Stimulated activated CD4-positive, alpha-beta T cell treated with anti-CD3 and anti-CD28 coated beads, Interleukin-2, amount 100 ng/mL, for 24 hours (primary cell): Measurements from ENCODE around the gene PPP1R15B.

Experiments used
- DNase-seq, 2 donors: peaks; one replicate each; pipeline ENCODE4 v3.0.0-alpha.2; 2020

PPP1R15B gene

DNA sequence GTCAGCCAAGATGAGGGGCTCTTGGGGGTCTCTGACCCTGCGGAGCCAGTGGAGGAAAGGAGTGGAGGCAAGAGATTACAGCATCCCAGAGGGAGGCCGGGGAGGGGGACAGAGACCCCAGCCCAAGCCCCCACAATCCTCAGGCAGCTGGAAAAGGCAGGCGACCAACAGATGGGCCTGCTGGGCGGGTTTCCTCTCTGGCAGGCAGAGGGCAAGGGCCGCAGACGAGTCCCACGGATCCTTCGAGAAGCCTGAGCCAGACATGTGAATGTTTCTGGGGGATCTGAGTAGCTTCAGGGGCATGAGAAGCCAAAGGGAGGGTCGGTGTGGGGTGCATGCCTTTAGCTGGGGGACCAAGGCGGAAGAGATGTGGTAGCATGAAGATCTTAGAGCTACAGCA is 49.8 kb downstream of the PPP1R15B start:
- no peak for DNase-seq

- DNase-seq = no peak
Observed at GRCh38 chr1:204361341-204361771, 50.3 kb downstream of the PPP1R15B start.

DNA sequence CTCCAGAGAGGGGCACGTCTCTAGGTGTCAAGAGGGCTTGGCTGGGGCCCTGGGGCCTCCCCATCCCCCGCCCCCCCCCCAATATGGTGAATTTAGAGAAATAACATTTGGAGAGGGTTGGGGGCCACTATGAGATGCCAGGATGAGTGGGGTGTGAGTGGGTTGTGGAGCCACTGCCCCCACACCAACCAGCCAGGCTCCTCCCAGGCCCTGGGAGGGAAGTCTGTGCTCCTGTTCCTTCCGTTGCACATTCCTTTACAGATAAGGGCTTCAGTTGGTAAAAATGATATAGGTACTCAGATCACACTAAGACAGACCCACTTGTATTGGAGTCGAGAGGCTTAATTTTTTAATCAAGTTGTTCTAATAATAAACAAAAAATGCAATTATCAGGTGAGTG is 51.3 kb downstream of the PPP1R15B start:
- DNase-seq = no peak

- DNase-seq = no peak
Observed at GRCh38 chr1:204359474-204360255, 52.0 kb downstream of the PPP1R15B start, which contains the start of gene PLEKHA6. PLEKHA6 (minus strand) TSS chr1:204359929; CDS start chr1:204273727, 86,202 bp downstream.

DNA sequence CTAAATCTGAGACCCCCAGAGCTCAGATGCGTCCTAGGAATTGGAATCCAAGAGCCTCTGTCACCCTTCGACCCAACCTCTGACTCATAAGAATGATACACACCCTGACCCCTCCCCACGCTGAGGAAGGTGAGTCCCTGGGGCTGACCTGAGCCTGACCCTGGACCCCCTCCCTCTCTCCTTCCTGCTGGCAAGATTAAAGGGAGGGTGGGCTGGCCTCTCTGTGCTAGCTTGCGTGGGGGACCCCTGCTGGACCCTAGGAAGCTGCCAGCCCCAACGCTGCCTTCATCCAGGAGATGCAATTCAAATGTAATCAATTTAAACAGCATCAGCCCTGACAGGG is 52.5 kb downstream of the PPP1R15B start:
- DNase-seq = no peak

DNA sequence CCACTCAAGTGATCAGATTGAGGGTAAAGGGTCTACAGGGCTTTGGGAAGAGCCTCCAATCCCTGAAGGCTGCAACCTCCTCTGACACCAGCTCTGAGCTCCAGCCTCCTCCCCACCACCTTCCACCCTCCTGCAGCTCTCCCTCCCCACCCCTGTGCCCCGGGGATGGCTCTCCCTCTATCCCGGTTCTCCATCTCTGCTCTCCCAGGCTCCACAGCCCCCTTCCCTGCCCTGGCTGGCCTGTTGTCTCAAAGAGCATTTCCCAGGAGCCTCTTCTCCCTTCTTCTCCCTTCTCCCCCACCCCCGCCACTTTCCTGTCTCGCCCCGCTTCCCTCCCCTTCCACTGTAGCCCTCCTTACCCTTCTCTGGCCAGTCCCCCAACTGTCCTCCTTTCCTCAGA is 53.0 kb downstream of the PPP1R15B start:
- DNase-seq = no peak

- no peak for DNase-seq
Observed at GRCh38 chr1:204357551-204358490, 53.8 kb downstream of the PPP1R15B start.

DNA sequence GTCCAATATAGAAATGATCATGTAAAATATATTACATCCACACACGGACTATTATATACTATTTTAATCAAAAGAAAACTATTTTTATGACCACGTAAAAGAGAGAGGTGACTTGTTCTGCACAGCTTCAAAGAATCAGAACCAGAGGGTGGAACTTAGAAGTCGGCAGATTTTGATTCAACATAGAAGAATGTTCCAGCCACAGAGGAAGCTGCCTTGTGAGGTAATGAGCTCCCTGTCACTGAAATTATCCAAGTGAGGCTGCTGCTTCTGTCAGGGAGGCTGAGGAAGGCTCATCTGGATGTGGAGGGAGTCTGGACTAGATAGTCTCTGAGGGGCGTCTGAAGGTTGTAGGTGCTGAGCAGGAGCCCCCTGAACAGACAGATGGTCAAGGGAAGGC is 54.6 kb downstream of the PPP1R15B start:
- DNase-seq = no peak

DNA sequence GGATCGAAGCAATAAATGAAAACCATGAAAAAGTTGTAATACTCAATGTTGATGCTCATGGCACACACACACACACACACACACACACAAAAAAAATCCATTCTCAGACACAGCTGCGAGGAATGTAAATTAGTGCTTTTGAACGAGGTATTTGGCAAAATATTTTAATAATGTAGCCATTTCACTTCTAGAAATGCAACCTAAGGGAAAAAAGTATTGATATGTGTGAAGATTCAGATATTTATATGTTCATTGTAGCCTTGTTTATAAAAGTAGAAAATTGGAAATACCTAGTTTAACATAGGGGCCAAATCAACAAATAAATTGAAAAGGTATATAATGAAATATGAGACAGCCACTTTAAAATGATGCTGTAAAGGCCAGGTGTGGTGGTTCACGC is 55.7 kb downstream of the PPP1R15B start:
- no peak for DNase-seq

DNA sequence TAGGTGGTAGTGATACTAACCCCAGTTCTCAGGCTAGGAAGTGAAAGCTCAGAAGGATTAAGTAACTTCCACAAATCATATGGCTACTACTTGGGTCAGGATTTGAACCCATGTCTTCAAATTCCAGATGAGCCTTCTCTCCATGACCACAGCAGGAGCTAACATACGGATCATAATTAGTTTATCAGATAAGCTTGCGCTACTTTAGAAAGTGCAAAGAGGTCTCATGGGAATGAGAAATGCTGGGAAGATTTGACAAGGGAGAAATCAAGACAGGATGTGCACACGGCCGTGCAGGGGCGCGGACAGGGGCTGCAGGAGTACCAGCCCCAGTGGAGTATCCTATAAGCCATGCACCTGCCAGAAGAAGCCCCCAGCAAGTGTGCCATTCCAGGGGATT is 57.0 kb downstream of the PPP1R15B start:
- no peak for DNase-seq
